Cardiac muscle cell (in vitro differentiated cells and primary cell): Measurements from ENCODE around the gene PHKB. TPM values are rescaled to one million over a fixed set of nuclear protein-coding genes. Genes with fewer than 3 reads are reported as not detected.

ENCODE experiments used
- DNase-seq, 2 donors: peaks; one replicate each; pipeline versions ENCODE4 v3.0.0 to v3.0.0-alpha.2; 2010 to 2017; ENCODE audit warnings: low read depth in 1 of 2, low spot score in 1 of 2
- H3K27ac ChIP-seq: fragments of 200-600 bp; sonication (generic); 2 replicates; pipeline ENCODE4 v1.5.1; 2016
- H3K27me3 ChIP-seq: fragments of 200-600 bp; sonication (generic); 2 replicates; pipeline ENCODE4 v1.6.0; 2016; ENCODE audit warnings: control low read depth
- H3K36me3 ChIP-seq: fragments of 200-600 bp; sonication (generic); 2 replicates; pipeline ENCODE4 v1.5.1; 2016; ENCODE audit warnings: control low read depth
- H3K4me1 ChIP-seq: fragments of 200-600 bp; sonication (generic); 2 replicates; pipeline ENCODE4 v1.8.1; 2017; ENCODE audit warnings: low read depth, mild to moderate bottlenecking, mixed run types
- H3K4me3 ChIP-seq: fragments of 200-600 bp; sonication (generic); 2 replicates; pipeline ENCODE4 v1.5.1; 2016; ENCODE audit warnings: mild to moderate bottlenecking
- H3K9me3 ChIP-seq: fragments of 200-600 bp; sonication (generic); 2 replicates; pipeline ENCODE4 v1.5.1; 2017; ENCODE audit warnings: low read depth, mild to moderate bottlenecking, control low read depth
- polyA plus RNA-seq: library from polyadenylated mRNA; unstranded; fragments of >200 nt; fragmentation: Nextera tagmentation; extraction: Ambion mirVana; gene quantifications from 2 replicates; pipeline ENCODE4 v1.2.1, GENCODE V29; 2016
- total RNA-seq: library from RNA; depleted of rRNA; stranded (reverse); fragments of >200 nt; gene quantifications from 2 replicates; pipeline ENCODE4 v1.2.3, GENCODE V29; 2016
- TF ChIP-seq, protein P1 (sequence below): IDR thresholded peaks from 2 replicates; pipeline ENCODE4 v1.5.1; 2012; ENCODE audit warnings: low read depth, mild to moderate bottlenecking, low read length

Gene PHKB
- total and polyA plus RNA-seq, 2 experiments from 2014 or later: 84.2 to 107 TPM

DNA sequence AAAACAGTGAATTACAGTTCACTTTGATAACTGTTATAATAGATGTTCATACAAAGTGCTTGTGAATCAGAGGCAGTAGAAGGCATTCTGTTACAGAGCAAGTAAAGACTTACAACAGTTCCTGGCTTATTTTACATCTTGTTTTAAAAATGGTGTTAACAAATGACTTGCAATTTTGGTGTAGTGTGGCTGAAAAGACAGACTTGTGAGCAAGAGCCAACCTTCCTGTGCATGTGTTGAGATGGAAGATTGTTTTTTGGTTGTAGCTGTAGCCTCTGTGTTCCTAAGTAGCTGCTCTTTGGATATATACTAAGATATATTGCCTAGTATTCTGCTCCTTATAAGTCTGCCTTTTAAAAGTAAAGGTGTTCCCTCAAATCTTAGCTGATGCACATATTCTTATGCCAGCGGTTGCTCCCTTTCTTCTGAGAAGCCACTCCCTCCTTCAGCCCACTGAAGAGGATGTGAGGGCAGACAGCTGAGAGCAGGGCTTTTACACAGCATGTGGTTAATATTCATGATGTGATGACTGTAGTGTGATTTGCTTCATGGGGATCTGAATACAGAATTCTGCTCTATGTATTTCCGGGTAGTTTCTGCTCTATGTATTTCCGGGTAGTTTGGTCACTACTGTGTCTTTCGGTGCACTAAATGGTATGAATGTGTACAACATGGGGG, 182.3 kb downstream of the PHKB start:
- peak in 1 of 2 donors; percentile 6 for DNase-seq
- Histone ChIP-seq H3K27me3 (no peaks in the 10 kb centered on the region), H3K4me3 (no peak overlapping the region), H3K36me3 (peaks cover 5% of the 10 kb centered on the region), H3K4me1 (no peaks in the 10 kb centered on the region), H3K9me3 (no peaks in the 10 kb centered on the region), H3K27ac (peak overlapping the region; percentile 12)
- TF ChIP-seq, protein P1, sequence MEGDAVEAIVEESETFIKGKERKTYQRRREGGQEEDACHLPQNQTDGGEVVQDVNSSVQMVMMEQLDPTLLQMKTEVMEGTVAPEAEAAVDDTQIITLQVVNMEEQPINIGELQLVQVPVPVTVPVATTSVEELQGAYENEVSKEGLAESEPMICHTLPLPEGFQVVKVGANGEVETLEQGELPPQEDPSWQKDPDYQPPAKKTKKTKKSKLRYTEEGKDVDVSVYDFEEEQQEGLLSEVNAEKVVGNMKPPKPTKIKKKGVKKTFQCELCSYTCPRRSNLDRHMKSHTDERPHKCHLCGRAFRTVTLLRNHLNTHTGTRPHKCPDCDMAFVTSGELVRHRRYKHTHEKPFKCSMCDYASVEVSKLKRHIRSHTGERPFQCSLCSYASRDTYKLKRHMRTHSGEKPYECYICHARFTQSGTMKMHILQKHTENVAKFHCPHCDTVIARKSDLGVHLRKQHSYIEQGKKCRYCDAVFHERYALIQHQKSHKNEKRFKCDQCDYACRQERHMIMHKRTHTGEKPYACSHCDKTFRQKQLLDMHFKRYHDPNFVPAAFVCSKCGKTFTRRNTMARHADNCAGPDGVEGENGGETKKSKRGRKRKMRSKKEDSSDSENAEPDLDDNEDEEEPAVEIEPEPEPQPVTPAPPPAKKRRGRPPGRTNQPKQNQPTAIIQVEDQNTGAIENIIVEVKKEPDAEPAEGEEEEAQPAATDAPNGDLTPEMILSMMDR: no peak

DNA sequence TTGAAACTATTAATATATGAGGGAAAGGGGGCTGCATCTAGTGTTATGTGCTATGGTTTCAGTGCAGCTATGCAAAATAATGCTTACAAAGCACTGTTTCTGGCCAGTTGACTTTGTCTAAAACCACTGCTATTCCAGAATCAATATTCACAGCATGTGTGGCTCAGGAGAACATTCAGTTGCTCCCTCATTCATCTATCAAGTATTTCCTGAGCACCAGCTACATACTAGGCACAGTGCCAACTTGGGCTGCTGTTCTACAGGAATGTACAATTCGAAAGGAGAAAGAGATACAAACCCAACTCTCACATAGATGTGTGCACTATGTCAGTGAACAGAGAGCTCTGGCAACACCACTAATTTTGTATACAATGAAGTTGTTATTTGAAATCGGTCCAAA, 183.0 kb downstream of the PHKB start:
- Histone ChIP-seq H3K27me3 (no peaks in the 10 kb centered on the region), H3K27ac (no peak overlapping the region), H3K36me3 (peaks cover 12% of the 10 kb centered on the region), H3K4me3 (no peak overlapping the region), H3K4me1 (no peaks in the 10 kb centered on the region), H3K9me3 (no peaks in the 10 kb centered on the region)
- DNase-seq: peak in 1 of 2 donors; percentile 92
- TF ChIP-seq, protein P1: no peak

DNA sequence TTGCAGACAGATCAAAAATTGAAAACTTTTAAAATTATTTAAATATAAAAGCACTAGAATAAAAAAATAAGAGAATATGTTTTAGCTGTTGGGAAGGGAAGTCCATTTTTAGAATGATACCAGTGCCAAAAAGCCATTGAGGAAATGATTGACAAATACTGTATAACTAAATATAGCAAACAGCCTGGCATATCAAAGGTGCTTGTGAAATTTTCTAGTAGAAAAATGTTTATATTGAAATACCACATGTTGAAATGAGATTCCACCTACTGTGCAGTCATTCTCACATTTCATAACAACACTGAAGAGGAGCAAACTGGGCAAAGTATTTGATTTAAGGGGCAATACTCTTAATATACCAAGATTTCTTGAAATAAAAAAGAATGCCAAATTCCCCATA, 183.5 kb downstream of the PHKB start:
- TF ChIP-seq, protein P1: no peak
- Histone ChIP-seq H3K4me3 (no peak overlapping the region), H3K27ac (no peak overlapping the region), H3K27me3 (no peaks in the 10 kb centered on the region), H3K4me1 (no peaks in the 10 kb centered on the region), H3K36me3 (peaks cover 15% of the 10 kb centered on the region), H3K9me3 (no peaks in the 10 kb centered on the region)
- peak in 1 of 2 donors; percentile 28 for DNase-seq

DNA sequence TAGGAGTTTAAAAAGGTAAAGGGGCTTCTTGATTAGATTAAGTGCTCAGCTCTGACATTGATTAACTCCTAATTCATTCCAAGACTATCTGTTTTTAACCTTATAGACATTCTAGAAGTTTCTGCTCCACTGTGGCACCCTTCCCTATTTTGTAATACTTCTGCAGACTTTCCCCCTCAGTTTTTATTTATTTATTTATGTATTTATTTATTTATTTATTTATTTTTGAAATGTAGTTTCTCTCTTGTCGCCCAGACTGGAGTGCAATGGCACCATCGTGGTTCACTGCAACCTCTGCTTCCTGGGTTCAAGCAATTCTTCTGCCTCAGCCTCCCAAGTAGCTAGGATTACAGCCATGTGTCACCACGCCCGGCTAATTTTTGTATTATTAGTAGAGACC, 185.8 kb downstream of the PHKB start:
- Histone ChIP-seq H3K4me3 (no peak overlapping the region), H3K27ac (no peak overlapping the region), H3K27me3 (no peaks in the 10 kb centered on the region), H3K4me1 (no peaks in the 10 kb centered on the region), H3K9me3 (no peaks in the 10 kb centered on the region), H3K36me3 (peaks cover 22% of the 10 kb centered on the region)
- TF ChIP-seq, protein P1: no peak
- DNase-seq: no peak

DNA sequence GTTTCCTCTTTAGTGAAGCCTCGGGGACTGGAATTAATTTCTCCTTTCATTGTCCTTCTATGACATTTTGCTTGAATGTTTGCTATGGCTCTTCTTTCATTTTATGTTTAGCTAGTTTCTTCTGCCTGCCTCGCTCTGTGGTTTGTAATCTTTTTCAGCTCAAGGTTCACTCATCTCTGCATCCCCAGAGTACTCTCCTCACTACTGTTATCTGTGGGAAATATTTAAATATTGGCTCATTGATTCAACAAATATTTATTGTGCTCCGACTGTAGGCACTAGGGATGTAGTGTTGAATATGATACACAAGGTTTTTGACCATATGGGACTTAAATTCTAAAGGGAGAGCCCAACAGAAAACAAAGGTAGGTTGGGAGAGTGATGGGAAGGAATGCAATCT, 195.9 kb downstream of the PHKB start:
- no peak for DNase-seq
- Histone ChIP-seq H3K27ac (no peak overlapping the region), H3K4me3 (no peak overlapping the region), H3K36me3 (peaks cover 23% of the 10 kb centered on the region), H3K4me1 (no peaks in the 10 kb centered on the region), H3K27me3 (no peaks in the 10 kb centered on the region), H3K9me3 (no peaks in the 10 kb centered on the region)
- TF ChIP-seq, protein P1: no peak

DNA sequence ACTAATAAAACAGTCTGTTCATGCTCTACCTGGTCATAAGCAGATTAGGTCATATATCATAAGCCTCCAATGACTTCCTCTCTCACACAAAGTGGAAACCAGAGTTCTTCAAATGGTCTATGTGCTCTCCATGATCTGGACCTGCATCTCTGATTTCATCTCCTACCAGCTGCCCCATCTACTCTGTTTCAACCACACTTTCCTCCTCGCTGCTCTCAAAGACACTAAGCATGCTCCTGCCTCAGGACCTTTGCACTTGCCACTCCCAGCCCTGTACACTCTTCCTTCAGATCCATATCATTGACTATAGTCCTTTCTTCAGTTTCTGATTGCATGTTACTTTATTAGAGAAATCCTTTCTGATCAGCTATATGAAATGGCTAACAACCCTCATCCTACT, 196.8 kb downstream of the PHKB start:
- H3K4me1 ChIP-seq: no peaks in the 10 kb centered on the region
- no peak overlapping the region for H3K4me3 ChIP-seq
- no peak overlapping the region for H3K27ac ChIP-seq
- no peak for DNase-seq
- TF ChIP-seq, protein P1: no peak
- H3K36me3 ChIP-seq: peaks cover 23% of the 10 kb centered on the region
- no peaks in the 10 kb centered on the region for H3K9me3 ChIP-seq
- H3K27me3 ChIP-seq: no peaks in the 10 kb centered on the region
